IPS-11a (cell line): ENCODE measurements around the gene ADGRB3.
"Not testable (repeated sequence)": the region's sequence is repeated elsewhere in the genome, so short reads cannot be mapped to it uniquely, and the experiment has no call there.

ENCODE experiments used
- H3K4me3 ChIP-seq: one replicate; pipeline ENCODE4 v1.5.1; 2013; ENCODE audit warnings: low read depth, low read length, control low read depth

Gene ADGRB3

DNA sequence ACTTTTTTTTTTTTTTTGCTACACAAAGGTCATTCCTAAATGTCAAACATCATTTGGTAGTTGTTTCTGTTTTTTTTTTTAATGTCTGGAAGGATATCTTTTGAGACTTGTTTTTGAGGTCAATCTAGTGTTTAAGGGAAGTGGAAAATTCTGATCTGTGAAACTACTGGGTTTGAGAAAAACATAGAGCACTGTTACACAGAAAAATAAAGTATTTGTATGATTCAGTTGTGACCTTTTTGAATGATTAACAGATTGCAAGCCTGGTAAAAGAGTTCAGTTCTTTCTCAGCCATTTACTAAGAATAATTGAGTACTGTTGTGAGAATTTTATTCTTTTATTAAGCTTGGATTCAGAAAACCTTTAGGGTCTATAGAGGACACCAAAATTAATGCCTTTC lies 276.7 kb downstream of the ADGRB3 start:
- no peak overlapping the region for H3K4me3 ChIP-seq

DNA sequence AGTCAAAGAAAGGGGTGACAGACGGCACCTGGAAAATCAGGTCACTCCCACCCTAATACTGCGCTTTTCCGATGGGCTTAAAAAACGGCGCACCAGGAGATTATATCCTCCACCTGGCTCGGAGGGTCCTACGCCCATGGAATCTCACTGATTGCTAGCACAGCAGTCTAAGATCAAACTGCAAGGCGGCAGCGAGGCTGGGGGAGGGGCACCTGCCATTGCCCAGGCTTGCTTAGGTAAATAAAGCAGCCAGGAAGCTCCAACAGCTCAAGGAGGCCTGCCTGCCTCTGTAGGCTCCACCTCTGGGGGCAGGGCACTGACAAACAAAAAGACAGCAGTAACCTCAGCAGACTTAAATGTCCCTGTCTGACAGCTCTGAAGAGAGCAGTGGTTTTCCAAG lies 277.7 kb downstream of the ADGRB3 start:
- H3K4me3 ChIP-seq: not testable (repeated sequence)

GRCh38 chr6:68915586-68915985 lies 280.5 kb downstream of the ADGRB3 start:
- H3K4me3 ChIP-seq: no peak overlapping the region

DNA sequence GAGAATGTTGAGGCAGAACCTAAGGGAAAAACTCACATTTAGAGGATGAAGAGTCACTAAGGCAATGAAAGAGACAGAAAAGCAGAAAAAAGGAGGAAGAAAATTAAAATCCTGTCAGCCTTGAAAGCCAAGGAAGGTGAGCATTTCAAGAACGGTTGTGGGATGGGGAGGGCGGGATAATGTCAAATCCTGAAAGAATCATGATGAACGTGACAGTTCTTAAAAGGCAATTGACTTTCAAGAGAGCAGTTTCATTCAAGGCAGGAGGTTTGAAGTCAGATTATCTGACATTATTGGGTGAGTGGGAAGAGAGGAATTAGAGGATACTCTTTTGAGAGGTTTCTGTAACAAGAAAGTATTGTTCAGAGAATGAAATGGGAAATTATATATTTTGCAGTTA lies 284.5 kb downstream of the ADGRB3 start:
- no peak overlapping the region for H3K4me3 ChIP-seq

GRCh38 chr6:68941345-68941744 lies 306.3 kb downstream of the ADGRB3 start:
- H3K4me3 ChIP-seq: no peak overlapping the region

- no peak overlapping the region for H3K4me3 ChIP-seq
These were observed 312.6 kb downstream of the ADGRB3 start for GRCh38 chr6:68947721-68948120.

DNA sequence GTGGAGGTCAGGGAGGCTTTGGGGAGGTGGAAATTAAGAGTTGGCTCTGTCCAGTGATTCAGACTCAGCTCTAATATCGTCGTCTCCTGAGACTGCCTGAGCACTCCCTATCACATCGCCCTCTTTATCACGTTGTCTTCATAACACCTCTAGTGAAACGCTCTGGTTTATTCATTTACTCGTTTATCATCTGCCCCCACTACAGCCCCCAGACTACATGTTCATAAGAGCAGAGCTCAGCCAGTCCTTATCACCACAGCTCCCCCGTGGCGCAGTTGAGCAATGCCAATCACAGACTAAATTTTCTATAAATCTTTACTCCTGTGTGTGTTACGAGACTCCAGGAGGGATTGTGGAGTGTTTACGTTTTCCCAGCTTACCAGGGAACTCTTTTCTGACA lies 316.2 kb downstream of the ADGRB3 start:
- H3K4me3 ChIP-seq: no peak overlapping the region

DNA sequence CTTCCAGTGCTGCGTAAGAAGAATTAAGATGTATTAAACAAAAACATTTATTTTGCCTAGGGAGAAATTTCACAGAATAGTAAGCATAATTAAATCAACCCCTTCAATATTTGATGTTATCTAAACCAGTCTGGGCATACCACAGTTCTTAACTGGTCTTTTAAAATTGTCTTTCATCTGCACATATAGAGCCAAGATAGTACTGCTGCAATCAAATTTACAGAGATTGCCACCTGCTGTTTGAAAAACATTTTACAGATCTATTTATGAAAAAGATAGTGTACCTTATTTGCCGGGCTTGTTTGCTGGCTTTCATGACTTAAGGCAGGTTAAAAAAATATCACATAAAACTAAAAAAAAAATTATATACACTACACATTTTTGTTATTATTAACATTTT lies 323.2 kb downstream of the ADGRB3 start:
- H3K4me3 ChIP-seq: no peak overlapping the region

DNA sequence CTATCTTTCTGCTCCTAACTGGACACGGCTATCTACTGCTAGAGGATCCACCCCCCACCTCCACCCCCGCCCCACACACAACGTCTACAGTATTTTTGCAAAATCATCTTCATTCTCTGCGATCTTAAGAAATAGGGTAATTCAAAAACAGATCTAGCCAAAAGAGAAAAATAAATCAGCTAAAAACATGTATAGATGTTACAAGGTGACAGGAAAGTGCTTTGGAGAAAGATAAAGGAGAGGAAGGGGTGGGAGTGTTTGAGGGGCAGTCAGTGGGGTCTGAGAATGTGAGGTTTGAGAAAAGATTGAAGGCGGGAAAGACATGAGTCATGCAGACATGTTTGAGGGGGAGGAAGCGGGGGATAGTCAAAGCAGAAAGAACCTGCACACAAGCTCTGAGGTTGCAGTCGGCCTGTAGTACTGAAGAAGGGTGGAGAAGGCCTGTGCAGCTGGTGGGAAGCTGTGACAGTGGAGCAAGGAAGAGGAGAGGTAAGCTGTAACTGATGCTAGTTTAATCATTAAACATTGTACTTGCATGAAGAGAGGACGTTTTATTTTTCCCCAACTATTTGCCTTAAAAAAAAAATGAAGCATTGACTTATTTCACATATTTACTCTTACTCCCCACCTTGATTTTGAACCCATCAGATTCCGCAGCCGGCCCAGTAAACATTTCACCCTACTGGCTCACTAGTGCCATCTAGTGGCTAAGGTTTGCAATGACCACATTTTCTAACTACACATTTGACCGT lies 332.6 kb downstream of the ADGRB3 start:
- no peak overlapping the region for H3K4me3 ChIP-seq

- no peak overlapping the region for H3K4me3 ChIP-seq
These were observed 333.2 kb downstream of the ADGRB3 start for GRCh38 chr6:68968301-68968649.

GRCh38 chr6:68973066-68973465 lies 338.0 kb downstream of the ADGRB3 start:
- no peak overlapping the region for H3K4me3 ChIP-seq

- H3K4me3 ChIP-seq: no peak overlapping the region
These were observed 340.0 kb downstream of the ADGRB3 start for GRCh38 chr6:68975064-68975463.

GRCh38 chr6:68975816-68976215 lies 340.7 kb downstream of the ADGRB3 start:
- no peak overlapping the region for H3K4me3 ChIP-seq

DNA sequence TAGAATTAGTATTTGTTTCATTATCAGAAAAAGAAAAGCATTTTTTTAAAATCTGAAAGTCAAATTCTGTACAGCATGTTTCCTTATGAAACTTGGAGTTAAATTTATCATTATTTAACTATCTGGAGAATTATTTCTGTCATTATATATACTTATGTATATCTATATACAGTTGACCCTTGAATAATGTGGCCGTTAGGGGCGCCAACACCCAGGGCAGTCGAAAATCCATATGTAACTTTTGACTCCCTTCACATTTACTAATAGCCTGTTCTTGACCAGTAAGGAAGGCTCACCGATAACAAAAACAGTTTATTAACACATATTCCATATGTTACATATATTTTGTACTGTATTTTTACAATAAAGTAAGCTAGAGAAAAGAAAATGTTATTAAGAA lies 341.2 kb downstream of the ADGRB3 start:
- no peak overlapping the region for H3K4me3 ChIP-seq

DNA sequence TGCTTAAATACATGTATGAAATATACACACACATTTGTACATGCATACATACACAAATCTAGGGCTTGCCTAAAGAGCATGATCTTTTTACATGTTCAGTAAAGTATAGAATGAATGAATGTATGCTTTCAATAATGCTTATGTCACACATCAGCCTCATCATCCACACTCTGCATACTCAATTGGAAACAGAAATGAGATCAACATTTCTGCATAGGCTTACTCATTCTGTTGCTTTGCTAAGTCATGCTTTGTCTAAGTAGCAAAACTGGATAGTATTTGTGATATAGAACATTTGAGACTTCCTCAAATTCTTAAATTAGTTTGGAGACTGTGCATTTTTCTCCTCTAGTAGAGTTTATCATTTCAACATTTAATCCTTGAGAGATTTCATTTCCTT lies 343.3 kb downstream of the ADGRB3 start:
- H3K4me3 ChIP-seq: no peak overlapping the region

- H3K4me3 ChIP-seq: not testable (repeated sequence)
These were observed 346.6 kb downstream of the ADGRB3 start for GRCh38 chr6:68981668-68982067.

DNA sequence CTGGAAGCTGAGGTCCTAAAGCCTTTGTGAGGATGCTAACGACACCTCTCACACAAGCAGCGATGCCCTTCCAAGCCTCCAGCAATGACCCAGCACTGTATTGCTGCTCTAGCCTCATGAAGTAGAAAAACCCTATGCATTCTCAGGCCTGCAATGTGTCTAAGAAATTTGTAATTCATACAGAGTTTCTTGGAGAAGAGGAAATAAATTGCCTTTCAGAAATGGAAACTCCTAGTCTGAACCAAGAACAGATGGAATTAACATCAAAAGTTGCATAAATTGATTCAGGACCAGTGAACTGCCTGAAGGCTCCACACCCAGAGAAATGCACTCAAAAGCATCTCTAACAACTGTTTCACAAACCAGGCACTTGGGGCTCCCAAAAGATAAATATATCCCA lies 353.6 kb downstream of the ADGRB3 start:
- H3K4me3 ChIP-seq: no peak overlapping the region

DNA sequence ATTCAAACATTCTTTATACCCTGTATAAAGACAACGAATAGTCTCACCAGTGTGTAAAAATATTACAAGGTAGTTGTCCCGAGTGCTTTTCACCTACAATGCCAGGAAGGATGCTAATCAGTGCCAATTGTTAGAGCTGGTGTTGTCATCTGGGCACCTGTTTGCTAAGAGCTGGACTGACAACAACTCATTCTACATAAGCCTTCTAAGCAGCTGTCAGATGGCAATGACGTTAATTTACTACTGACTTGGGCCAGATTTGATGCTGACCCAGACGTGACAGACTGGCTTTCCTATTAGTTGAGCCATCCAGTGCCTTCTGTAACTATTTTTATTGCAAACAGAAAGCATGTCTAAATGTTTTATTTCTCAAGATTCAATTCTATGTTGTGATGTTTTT lies 355.2 kb downstream of the ADGRB3 start:
- no peak overlapping the region for H3K4me3 ChIP-seq

DNA sequence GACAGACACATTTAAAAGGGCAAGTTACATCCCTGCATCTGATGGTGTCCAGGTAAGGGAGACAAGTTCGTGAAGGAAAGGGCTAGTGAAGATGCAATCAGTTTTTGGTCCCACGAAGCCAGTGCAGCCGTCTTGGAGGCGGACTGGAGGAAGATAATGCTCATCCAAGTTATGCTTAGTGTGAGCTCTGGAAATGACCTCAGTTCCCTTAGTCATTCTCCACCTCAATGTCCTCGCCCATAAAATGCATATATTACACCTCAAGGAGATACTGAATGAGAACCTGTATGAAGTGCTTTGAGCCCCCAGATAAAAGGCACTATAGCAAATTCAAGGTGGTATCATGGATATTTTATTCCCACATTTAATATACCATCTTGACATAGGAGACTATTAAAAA lies 358.8 kb downstream of the ADGRB3 start:
- H3K4me3 ChIP-seq: no peak overlapping the region

GRCh38 chr6:68994521-68994920 lies 359.4 kb downstream of the ADGRB3 start:
- H3K4me3 ChIP-seq: no peak overlapping the region

GRCh38 chr6:69005199-69005598 lies 370.1 kb downstream of the ADGRB3 start:
- H3K4me3 ChIP-seq: no peak overlapping the region

GRCh38 chr6:69007781-69008180 lies 372.7 kb downstream of the ADGRB3 start:
- H3K4me3 ChIP-seq: no peak overlapping the region

DNA sequence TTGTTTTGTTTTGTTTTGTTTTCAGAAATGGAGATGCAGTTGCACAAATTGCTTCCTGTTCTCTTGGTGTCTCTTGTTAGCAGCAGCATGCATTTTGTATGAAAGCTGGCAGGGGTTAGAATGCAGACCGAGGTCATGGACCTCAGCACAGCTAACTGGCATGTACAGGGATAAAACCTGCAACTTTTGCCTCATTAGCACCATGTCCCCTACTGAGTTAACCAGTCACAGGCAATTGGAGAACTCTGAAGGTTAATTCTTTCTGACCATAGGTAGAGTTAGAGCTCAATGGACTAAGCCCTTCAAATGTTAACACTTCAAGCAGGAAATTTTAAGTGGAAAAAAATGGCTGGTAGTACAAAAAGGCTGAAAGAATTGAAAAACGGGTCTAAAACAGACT lies 377.1 kb downstream of the ADGRB3 start:
- no peak overlapping the region for H3K4me3 ChIP-seq
